ENCODE data around the gene ALG8. TPM values are rescaled to one million over a fixed set of nuclear protein-coding genes. Genes with fewer than 3 reads are reported as not detected.

Gene ALG8
- polyA plus RNA-seq, 1 of the 3 experiments (the other 2 are of a cell fraction) = 42.0 TPM

DNA sequence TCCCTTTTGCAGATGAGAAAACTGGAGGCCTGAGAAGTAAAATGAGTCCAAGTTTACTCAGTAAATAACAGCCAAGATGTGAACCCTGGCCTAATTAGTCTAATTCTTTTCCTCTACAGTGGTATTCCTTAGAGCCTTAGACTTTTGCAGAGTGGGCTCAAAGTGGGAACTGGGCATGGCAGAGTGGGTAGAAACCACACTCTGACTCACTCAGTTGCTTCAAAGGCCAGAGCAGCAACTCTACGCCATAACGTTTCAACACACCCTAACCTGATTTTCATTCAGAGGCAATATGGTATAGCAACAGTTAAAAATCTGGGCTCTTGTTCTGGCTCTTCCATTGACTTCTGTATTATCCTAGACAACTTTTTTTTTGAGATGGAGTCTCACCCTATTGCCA lies 73.0 kb downstream of the ALG8 start:
- Histone ChIP-seq H2AFZ (ENCODE audit: low read depth) (no peak overlapping the region), H3K4me3 (ENCODE audit: low read depth in 2 of 2, low read length in 1 of 2) (no peak overlapping the region), H3K4me1 (ENCODE audit: control insufficient read depth in 1 of 2, insufficient read depth in 2 of 2, low read depth in 1 of 2, low read length in 1 of 2) (peaks cover 0 to 6% of the 10 kb centered on the region in 2 experiments; a peak in 1 of 4 replicates), H3K9me2 (no peaks in the 10 kb centered on the region), H3K9me3 (no peaks in the 10 kb centered on the region), H3K79me2 (ENCODE audit: insufficient read depth) (peaks cover 18% of the 10 kb centered on the region; the same call in 1 of the 2 replicates), H3K4me2 (no peak overlapping the region), H3K27ac (ENCODE audit: low read depth in 2 of 2, low read length in 1 of 2) (no peak overlapping the region), H3F3A (replicated peaks; ENCODE audit: insufficient read depth) (peaks cover 3% of the 10 kb centered on the region), H3K36me3 (replicated peaks in 1 of 2; ENCODE audit: control insufficient read depth in 1 of 2, insufficient read depth in 2 of 2, low read length in 1 of 2) (peaks cover 30 to 37% of the 10 kb centered on the region in 2 experiments), H3K9ac (no peak overlapping the region), H4K20me1 (ENCODE audit: insufficient read depth) (no peaks in the 10 kb centered on the region), H3K27me3 (ENCODE audit: insufficient read depth) (no peaks in the 10 kb centered on the region)
- 67% methylated on average over 2 of the region's 2 CpGs for WGBS (ENCODE audit: low lambda C conversion rate)
- TF ChIP-seq RCOR1 (IDR thresholded peaks at IDR 0.05; ENCODE audit: low read length) (no peak), SMC3 (IDR thresholded peaks at IDR 0.05; ENCODE audit: low read depth, low read length) (no peak)
- no peak for DNase-seq
- ChIA-PET POLR2A (interaction anchor here (0.7 kb wide), 1 partner anchor 71 kb away, joined by 3 read pairs; no protein-coding TSS in a partner anchor), CTCF (interaction anchor here (2.0 kb wide), 1 partner anchor 21 kb away, joined by 7 read pairs; no protein-coding TSS in a partner anchor)

DNA sequence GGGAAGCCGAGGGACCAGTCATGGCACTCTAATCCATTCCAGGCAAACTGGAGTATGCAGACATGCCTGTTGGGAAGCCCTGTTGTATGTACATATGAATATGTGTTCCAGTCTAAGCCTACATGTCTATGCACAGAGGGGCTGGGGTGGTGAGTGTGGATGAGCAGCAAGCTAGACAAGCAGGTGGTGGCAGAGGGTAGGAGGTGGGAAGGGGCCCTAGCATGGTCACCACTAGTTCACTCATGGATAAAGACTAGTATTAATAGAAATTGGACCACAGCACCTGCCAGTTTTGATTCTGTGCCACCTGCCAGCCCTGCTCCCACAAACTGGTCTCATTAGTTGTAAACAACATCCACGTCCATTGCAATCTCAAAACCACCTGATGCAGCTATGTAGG lies 74.2 kb downstream of the ALG8 start:
- no peaks in the 10 kb centered on the region for H4K20me1 ChIP-seq (ENCODE audit: insufficient read depth)
- H2AFZ ChIP-seq (ENCODE audit: low read depth) = no peak overlapping the region
- no peaks in the 10 kb centered on the region for H3K27me3 ChIP-seq (ENCODE audit: insufficient read depth)
- H3K4me1 ChIP-seq (ENCODE audit: control insufficient read depth in 1 of 2, insufficient read depth in 2 of 2, low read depth in 1 of 2, low read length in 1 of 2) = peaks cover 4 to 5% of the 10 kb centered on the region in 2 experiments; a peak in 2 of 4 replicates
- no peak overlapping the region for H3K4me3 ChIP-seq (ENCODE audit: low read depth in 2 of 2, low read length in 1 of 2)
- no peak overlapping the region for H3K4me2 ChIP-seq
- no peak overlapping the region for H3K9ac ChIP-seq
- H3K9me2 ChIP-seq = no peaks in the 10 kb centered on the region
- H3K79me2 ChIP-seq (ENCODE audit: insufficient read depth) = peaks cover 6% of the 10 kb centered on the region; the same call in 1 of the 2 replicates
- H3K36me3 ChIP-seq (replicated peaks in 1 of 2; ENCODE audit: control insufficient read depth in 1 of 2, insufficient read depth in 2 of 2, low read length in 1 of 2) = peaks cover 18 to 24% of the 10 kb centered on the region in 2 experiments
- peaks cover 6% of the 10 kb centered on the region for H3F3A ChIP-seq (replicated peaks; ENCODE audit: insufficient read depth)
- no peaks in the 10 kb centered on the region for H3K9me3 ChIP-seq
- CTCF ChIA-PET = interaction anchor here (0.6 to 2.0 kb wide), 3 partner anchors 18 to 245 kb away, joined by 3 to 7 read pairs (median 3); partner anchors contain the start of gene RSF1
- H3K27ac ChIP-seq (ENCODE audit: low read depth in 2 of 2, low read length in 1 of 2) = no peak overlapping the region
- POLR2A ChIA-PET = no interaction called here
- no peak for DNase-seq
- 100% methylated on average over 1 of the region's 2 CpGs for WGBS (ENCODE audit: low lambda C conversion rate)
- TF ChIP-seq JUND (IDR thresholded peaks at IDR 0.05) (no peak), CHD2 (IDR thresholded peaks at IDR 0.05; ENCODE audit: low read length, partially characterized antibody) (no peak), NFIC (IDR thresholded peaks at IDR 0.05; ENCODE audit: borderline replicate concordance) (no peak), FOSL2 (IDR thresholded peaks at IDR 0.05; ENCODE audit: borderline replicate concordance, low read depth) (no peak), YY1 (IDR thresholded peaks at IDR 0.05; ENCODE audit: low read depth) (no peak), GATA2 (CRISPR knock-in tag; IDR thresholded peaks at IDR 0.05) (no peak), RAD21 (IDR thresholded peaks at IDR 0.05; ENCODE audit: low read length) (no peak), POLR2AphosphoS5 (IDR thresholded peaks at IDR 0.05; ENCODE audit: low read depth, low read length) (no peak), MXI1 (IDR thresholded peaks at IDR 0.05; ENCODE audit: low read depth, low read length) (no peak), TCF12 (IDR thresholded peaks at IDR 0.05) (no peak)
- TF ChIP-seq, protein P1, sequence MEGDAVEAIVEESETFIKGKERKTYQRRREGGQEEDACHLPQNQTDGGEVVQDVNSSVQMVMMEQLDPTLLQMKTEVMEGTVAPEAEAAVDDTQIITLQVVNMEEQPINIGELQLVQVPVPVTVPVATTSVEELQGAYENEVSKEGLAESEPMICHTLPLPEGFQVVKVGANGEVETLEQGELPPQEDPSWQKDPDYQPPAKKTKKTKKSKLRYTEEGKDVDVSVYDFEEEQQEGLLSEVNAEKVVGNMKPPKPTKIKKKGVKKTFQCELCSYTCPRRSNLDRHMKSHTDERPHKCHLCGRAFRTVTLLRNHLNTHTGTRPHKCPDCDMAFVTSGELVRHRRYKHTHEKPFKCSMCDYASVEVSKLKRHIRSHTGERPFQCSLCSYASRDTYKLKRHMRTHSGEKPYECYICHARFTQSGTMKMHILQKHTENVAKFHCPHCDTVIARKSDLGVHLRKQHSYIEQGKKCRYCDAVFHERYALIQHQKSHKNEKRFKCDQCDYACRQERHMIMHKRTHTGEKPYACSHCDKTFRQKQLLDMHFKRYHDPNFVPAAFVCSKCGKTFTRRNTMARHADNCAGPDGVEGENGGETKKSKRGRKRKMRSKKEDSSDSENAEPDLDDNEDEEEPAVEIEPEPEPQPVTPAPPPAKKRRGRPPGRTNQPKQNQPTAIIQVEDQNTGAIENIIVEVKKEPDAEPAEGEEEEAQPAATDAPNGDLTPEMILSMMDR (IDR thresholded peaks at IDR 0.05) = no peak
- TF ChIP-seq, protein P2, sequence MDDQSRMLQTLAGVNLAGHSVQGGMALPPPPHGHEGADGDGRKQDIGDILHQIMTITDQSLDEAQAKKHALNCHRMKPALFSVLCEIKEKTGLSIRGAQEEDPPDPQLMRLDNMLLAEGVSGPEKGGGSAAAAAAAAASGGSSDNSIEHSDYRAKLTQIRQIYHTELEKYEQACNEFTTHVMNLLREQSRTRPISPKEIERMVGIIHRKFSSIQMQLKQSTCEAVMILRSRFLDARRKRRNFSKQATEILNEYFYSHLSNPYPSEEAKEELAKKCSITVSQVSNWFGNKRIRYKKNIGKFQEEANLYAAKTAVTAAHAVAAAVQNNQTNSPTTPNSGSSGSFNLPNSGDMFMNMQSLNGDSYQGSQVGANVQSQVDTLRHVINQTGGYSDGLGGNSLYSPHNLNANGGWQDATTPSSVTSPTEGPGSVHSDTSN (IDR thresholded peaks at IDR 0.05) = no peak
- TF ChIP-seq, protein P3, sequence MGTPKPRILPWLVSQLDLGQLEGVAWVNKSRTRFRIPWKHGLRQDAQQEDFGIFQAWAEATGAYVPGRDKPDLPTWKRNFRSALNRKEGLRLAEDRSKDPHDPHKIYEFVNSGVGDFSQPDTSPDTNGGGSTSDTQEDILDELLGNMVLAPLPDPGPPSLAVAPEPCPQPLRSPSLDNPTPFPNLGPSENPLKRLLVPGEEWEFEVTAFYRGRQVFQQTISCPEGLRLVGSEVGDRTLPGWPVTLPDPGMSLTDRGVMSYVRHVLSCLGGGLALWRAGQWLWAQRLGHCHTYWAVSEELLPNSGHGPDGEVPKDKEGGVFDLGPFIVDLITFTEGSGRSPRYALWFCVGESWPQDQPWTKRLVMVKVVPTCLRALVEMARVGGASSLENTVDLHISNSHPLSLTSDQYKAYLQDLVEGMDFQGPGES (IDR thresholded peaks at IDR 0.05; ENCODE audit: low read depth, low read length) = no peak
- TF ChIP-seq, protein P4, sequence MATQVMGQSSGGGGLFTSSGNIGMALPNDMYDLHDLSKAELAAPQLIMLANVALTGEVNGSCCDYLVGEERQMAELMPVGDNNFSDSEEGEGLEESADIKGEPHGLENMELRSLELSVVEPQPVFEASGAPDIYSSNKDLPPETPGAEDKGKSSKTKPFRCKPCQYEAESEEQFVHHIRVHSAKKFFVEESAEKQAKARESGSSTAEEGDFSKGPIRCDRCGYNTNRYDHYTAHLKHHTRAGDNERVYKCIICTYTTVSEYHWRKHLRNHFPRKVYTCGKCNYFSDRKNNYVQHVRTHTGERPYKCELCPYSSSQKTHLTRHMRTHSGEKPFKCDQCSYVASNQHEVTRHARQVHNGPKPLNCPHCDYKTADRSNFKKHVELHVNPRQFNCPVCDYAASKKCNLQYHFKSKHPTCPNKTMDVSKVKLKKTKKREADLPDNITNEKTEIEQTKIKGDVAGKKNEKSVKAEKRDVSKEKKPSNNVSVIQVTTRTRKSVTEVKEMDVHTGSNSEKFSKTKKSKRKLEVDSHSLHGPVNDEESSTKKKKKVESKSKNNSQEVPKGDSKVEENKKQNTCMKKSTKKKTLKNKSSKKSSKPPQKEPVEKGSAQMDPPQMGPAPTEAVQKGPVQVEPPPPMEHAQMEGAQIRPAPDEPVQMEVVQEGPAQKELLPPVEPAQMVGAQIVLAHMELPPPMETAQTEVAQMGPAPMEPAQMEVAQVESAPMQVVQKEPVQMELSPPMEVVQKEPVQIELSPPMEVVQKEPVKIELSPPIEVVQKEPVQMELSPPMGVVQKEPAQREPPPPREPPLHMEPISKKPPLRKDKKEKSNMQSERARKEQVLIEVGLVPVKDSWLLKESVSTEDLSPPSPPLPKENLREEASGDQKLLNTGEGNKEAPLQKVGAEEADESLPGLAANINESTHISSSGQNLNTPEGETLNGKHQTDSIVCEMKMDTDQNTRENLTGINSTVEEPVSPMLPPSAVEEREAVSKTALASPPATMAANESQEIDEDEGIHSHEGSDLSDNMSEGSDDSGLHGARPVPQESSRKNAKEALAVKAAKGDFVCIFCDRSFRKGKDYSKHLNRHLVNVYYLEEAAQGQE (IDR thresholded peaks at IDR 0.05; ENCODE audit: low read depth, low read length) = no peak
- TF ChIP-seq, protein P5, sequence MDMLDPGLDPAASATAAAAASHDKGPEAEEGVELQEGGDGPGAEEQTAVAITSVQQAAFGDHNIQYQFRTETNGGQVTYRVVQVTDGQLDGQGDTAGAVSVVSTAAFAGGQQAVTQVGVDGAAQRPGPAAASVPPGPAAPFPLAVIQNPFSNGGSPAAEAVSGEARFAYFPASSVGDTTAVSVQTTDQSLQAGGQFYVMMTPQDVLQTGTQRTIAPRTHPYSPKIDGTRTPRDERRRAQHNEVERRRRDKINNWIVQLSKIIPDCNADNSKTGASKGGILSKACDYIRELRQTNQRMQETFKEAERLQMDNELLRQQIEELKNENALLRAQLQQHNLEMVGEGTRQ (IDR thresholded peaks at IDR 0.05; ENCODE audit: borderline replicate concordance, low read depth, low read length) = no peak
